ENCODE results near the gene IMMP2L.

IMMP2L gene

GRCh38 chr7:110964775-110965174, 597.5 kb downstream of the IMMP2L start:
- no peaks in the 10 kb centered on the region for H3K4me1 ChIP-seq (ENCODE audit: control insufficient read depth, insufficient read depth, low read length)
- no peak overlapping the region for H3K4me3 ChIP-seq (ENCODE audit: low read length in 2 of 2)
- H3K9ac ChIP-seq (ENCODE audit: low read length in 2 of 2) = no peak overlapping the region
- no peaks in the 10 kb centered on the region for H3K36me3 ChIP-seq (ENCODE audit: control insufficient read depth in 2 of 2, insufficient read depth in 2 of 2, low read length in 2 of 2)
- H3K9me3 ChIP-seq (ENCODE audit: control insufficient read depth in 2 of 2, low read length in 2 of 2) = no peaks in the 10 kb centered on the region
- H3K27ac ChIP-seq (ENCODE audit: low read length) = no peak overlapping the region
- no peaks in the 10 kb centered on the region for H3K27me3 ChIP-seq (ENCODE audit: control insufficient read depth in 1 of 2, insufficient read depth in 2 of 2, low read length in 2 of 2)

DNA sequence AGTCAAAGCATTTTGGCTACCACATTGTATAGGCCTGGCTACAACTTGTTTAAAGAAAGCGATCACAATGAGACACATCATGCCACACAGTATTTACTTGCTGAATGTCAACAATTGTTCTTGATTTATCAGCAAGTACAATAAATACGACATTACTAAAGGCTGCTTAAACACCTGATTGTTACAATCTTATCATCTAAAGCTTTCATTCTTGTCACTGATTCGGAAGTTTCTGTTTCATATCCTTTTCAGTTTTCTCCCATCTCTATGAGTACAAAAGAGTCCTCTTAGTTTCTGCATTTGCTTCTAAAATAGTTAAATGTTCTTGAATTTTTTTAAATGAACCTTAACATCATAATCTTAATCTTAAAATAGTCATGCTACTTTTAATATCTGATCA, 599.5 kb downstream of the IMMP2L start:
- Histone ChIP-seq H3K9ac (ENCODE audit: low read length in 2 of 2) (no peak overlapping the region), H3K4me3 (ENCODE audit: low read length in 2 of 2) (no peak overlapping the region), H3K27ac (ENCODE audit: low read length) (no peak overlapping the region), H3K4me1 (ENCODE audit: control insufficient read depth, insufficient read depth, low read length) (no peaks in the 10 kb centered on the region), H3K9me3 (ENCODE audit: control insufficient read depth in 2 of 2, low read length in 2 of 2) (no peaks in the 10 kb centered on the region), H3K27me3 (ENCODE audit: control insufficient read depth in 1 of 2, insufficient read depth in 2 of 2, low read length in 2 of 2) (no peaks in the 10 kb centered on the region), H3K36me3 (ENCODE audit: control insufficient read depth in 2 of 2, insufficient read depth in 2 of 2, low read length in 2 of 2) (no peaks in the 10 kb centered on the region)

DNA sequence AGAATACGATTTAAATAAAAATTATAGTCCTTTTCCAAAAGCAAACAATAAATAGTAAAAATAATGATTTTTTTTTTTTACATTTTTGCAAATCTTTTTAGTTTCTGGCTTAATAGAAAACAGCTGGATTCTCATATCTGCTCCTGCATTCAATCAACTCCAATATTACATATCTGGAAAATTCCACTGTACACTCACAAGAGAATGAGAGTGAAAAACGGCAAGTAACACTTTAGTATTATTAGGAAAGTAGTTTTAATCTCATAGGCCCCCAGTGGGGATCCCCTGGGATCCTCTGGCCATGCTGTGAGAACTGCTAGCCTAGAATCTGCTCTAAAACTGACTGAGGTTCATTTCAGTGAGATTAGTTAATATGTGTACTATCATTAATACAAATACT, 599.9 kb downstream of the IMMP2L start:
- no peaks in the 10 kb centered on the region for H3K27me3 ChIP-seq (ENCODE audit: control insufficient read depth in 1 of 2, insufficient read depth in 2 of 2, low read length in 2 of 2)
- no peak overlapping the region for H3K9ac ChIP-seq (ENCODE audit: low read length in 2 of 2)
- H3K36me3 ChIP-seq (ENCODE audit: control insufficient read depth in 2 of 2, insufficient read depth in 2 of 2, low read length in 2 of 2) = no peaks in the 10 kb centered on the region
- no peaks in the 10 kb centered on the region for H3K9me3 ChIP-seq (ENCODE audit: control insufficient read depth in 2 of 2, low read length in 2 of 2)
- no peak overlapping the region for H3K27ac ChIP-seq (ENCODE audit: low read length)
- no peak overlapping the region for H3K4me3 ChIP-seq (ENCODE audit: low read length in 2 of 2)
- no peaks in the 10 kb centered on the region for H3K4me1 ChIP-seq (ENCODE audit: control insufficient read depth, insufficient read depth, low read length)

DNA sequence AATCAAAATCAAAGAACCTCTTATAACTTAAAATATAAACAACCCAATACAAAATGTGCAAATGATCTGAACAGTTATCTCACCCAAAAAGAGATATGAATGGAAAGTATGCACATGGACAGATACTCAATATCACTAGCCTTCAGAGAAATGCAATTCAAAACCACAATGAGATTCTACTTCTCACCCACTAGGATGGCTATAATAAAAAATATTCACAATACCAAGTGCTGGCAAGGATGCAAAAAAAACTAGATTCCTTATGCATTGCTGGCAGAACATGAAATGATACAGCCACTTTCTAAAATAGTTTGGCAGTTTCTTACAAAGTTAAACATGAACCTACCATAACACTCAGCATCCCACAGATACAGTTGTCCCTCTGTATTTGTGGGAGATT, 601.5 kb downstream of the IMMP2L start:
- no peaks in the 10 kb centered on the region for H3K36me3 ChIP-seq (ENCODE audit: control insufficient read depth in 2 of 2, insufficient read depth in 2 of 2, low read length in 2 of 2)
- no peak overlapping the region for H3K9ac ChIP-seq (ENCODE audit: low read length in 2 of 2)
- no peak overlapping the region for H3K4me3 ChIP-seq (ENCODE audit: low read length in 2 of 2)
- no peaks in the 10 kb centered on the region for H3K9me3 ChIP-seq (ENCODE audit: control insufficient read depth in 2 of 2, low read length in 2 of 2)
- H3K4me1 ChIP-seq (ENCODE audit: control insufficient read depth, insufficient read depth, low read length) = no peaks in the 10 kb centered on the region
- H3K27ac ChIP-seq (ENCODE audit: low read length) = no peak overlapping the region
- H3K27me3 ChIP-seq (ENCODE audit: control insufficient read depth in 1 of 2, insufficient read depth in 2 of 2, low read length in 2 of 2) = no peaks in the 10 kb centered on the region

- Histone ChIP-seq H3K27me3 (ENCODE audit: control insufficient read depth in 1 of 2, insufficient read depth in 2 of 2, low read length in 2 of 2) (no peaks in the 10 kb centered on the region), H3K9me3 (ENCODE audit: control insufficient read depth in 2 of 2, low read length in 2 of 2) (no peaks in the 10 kb centered on the region), H3K4me1 (ENCODE audit: control insufficient read depth, insufficient read depth, low read length) (no peaks in the 10 kb centered on the region), H3K4me3 (ENCODE audit: low read length in 2 of 2) (no peak overlapping the region), H3K9ac (ENCODE audit: low read length in 2 of 2) (no peak overlapping the region), H3K27ac (ENCODE audit: low read length) (no peak overlapping the region), H3K36me3 (ENCODE audit: control insufficient read depth in 2 of 2, insufficient read depth in 2 of 2, low read length in 2 of 2) (no peaks in the 10 kb centered on the region)
Observed at GRCh38 chr7:110948280-110948679, 614.0 kb downstream of the IMMP2L start.

DNA sequence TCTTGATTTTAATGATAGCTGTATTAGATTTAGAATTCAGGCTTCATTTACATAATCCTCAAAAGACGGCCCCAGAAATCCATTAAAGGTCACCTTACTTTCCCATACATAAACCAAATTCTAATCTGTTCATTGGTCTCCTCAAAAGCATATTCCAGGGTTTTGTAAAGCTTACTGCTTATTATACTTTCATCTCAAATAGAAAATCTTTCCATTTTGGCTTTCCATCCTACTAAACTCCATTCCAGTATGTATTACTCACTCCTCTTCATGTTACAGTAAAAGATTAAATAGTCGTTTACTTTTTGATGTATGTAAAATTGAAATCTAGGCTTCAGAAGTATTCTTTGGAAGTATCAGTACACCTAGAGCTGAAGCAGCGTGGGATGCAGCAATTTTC, 614.9 kb downstream of the IMMP2L start:
- no peaks in the 10 kb centered on the region for H3K9me3 ChIP-seq (ENCODE audit: control insufficient read depth in 2 of 2, low read length in 2 of 2)
- H3K36me3 ChIP-seq (ENCODE audit: control insufficient read depth in 2 of 2, insufficient read depth in 2 of 2, low read length in 2 of 2) = no peaks in the 10 kb centered on the region
- H3K4me3 ChIP-seq (ENCODE audit: low read length in 2 of 2) = no peak overlapping the region
- no peak overlapping the region for H3K27ac ChIP-seq (ENCODE audit: low read length)
- no peak overlapping the region for H3K9ac ChIP-seq (ENCODE audit: low read length in 2 of 2)
- H3K4me1 ChIP-seq (ENCODE audit: control insufficient read depth, insufficient read depth, low read length) = no peaks in the 10 kb centered on the region
- no peaks in the 10 kb centered on the region for H3K27me3 ChIP-seq (ENCODE audit: control insufficient read depth in 1 of 2, insufficient read depth in 2 of 2, low read length in 2 of 2)

DNA sequence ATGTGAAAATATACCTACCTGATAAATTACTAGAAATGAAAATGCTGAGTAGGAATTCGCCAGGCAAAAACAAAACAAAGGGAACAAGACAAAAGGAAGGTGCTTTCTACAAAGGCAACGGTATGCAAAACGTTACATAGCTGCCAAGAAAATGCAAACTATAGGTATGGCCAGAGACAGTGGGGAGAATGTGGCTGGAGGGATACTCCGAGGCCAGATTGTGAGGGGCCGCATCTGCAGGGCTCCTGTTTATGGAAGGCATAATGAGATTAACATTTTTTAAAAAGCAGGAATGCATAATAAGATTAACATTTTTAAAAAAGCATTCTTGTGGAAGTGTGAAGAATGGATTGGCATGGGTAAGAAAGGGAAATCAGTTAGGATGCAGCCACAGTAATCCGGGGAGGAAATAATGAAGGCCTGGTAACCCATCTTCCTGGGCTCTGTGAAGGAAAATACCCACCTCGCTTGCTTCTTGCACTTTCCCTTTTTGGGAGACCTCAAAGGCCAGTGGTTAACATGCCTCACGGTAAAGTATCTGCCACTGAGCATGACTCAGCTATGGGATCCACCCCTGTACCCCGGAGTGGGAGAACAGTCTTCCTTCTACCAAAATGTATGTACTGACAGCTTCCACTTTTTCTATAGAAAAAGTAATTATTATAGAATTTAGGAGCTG, 617.2 kb downstream of the IMMP2L start:
- no peak overlapping the region for H3K27ac ChIP-seq (ENCODE audit: low read length)
- H3K4me1 ChIP-seq (ENCODE audit: control insufficient read depth, insufficient read depth, low read length) = no peaks in the 10 kb centered on the region
- no peak overlapping the region for H3K9ac ChIP-seq (ENCODE audit: low read length in 2 of 2)
- no peaks in the 10 kb centered on the region for H3K9me3 ChIP-seq (ENCODE audit: control insufficient read depth in 2 of 2, low read length in 2 of 2)
- H3K4me3 ChIP-seq (ENCODE audit: low read length in 2 of 2) = no peak overlapping the region
- no peaks in the 10 kb centered on the region for H3K36me3 ChIP-seq (ENCODE audit: control insufficient read depth in 2 of 2, insufficient read depth in 2 of 2, low read length in 2 of 2)
- no peaks in the 10 kb centered on the region for H3K27me3 ChIP-seq (ENCODE audit: control insufficient read depth in 1 of 2, insufficient read depth in 2 of 2, low read length in 2 of 2)

- Histone ChIP-seq H3K27me3 (ENCODE audit: control insufficient read depth in 1 of 2, insufficient read depth in 2 of 2, low read length in 2 of 2) (no peaks in the 10 kb centered on the region), H3K27ac (ENCODE audit: low read length) (no peak overlapping the region), H3K4me1 (ENCODE audit: control insufficient read depth, insufficient read depth, low read length) (no peaks in the 10 kb centered on the region), H3K9ac (ENCODE audit: low read length in 2 of 2) (no peak overlapping the region), H3K4me3 (ENCODE audit: low read length in 2 of 2) (no peak overlapping the region), H3K36me3 (ENCODE audit: control insufficient read depth in 2 of 2, insufficient read depth in 2 of 2, low read length in 2 of 2) (no peaks in the 10 kb centered on the region), H3K9me3 (ENCODE audit: control insufficient read depth in 2 of 2, low read length in 2 of 2) (no peaks in the 10 kb centered on the region)
Observed at GRCh38 chr7:110944448-110944847, 617.8 kb downstream of the IMMP2L start.

DNA sequence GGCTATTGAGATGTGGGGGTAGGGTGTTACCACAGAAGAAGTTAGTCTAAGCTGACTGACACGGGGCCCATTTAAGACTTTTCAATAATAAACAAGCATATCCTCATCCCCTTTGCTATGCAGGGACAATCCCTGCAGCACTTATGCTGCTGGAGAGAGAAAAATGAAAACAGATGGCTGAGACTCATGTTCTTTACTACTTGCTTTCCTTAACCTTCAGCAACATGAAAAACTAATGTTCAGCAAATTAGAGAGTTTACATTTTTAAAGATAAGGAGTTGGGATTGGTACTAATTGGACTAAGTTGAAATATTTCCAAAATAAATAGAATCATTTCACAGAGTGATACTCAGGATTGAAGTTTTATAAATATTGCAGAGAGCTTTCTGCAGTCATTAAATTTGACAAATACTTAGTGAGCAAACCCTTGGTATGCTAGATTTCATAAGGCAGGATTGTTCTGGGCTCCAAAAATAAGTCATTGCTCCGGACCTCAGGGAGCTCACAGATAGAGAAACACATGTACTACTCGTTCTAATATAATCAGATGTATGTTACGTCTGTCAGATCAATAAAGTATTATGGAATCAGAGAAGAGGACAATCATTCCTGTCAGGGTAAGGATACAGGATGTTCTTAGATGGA, 618.5 kb downstream of the IMMP2L start:
- Histone ChIP-seq H3K27me3 (ENCODE audit: control insufficient read depth in 1 of 2, insufficient read depth in 2 of 2, low read length in 2 of 2) (no peaks in the 10 kb centered on the region), H3K36me3 (ENCODE audit: control insufficient read depth in 2 of 2, insufficient read depth in 2 of 2, low read length in 2 of 2) (no peaks in the 10 kb centered on the region), H3K9ac (ENCODE audit: low read length in 2 of 2) (no peak overlapping the region), H3K9me3 (ENCODE audit: control insufficient read depth in 2 of 2, low read length in 2 of 2) (no peaks in the 10 kb centered on the region), H3K4me1 (ENCODE audit: control insufficient read depth, insufficient read depth, low read length) (no peaks in the 10 kb centered on the region), H3K4me3 (ENCODE audit: low read length in 2 of 2) (no peak overlapping the region), H3K27ac (ENCODE audit: low read length) (no peak overlapping the region)

DNA sequence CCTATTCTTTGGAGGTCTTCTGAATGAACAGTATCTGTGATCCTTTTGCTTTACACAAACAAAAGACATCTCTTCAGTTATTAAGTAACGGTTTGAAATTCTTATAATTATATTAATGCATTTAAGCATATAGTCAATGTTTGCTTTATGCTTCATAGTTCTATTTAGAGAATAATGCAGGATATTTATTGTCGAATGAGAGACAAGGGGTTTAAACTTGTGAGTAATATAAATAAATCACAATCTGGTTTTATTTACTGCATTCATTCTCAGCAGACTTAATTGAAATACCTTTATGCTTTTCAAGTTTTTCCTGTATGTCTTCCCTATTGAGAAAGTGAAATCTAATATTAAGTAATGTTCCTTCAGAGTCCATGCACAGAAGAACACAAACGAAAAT, 620.9 kb downstream of the IMMP2L start:
- Histone ChIP-seq H3K27me3 (ENCODE audit: control insufficient read depth in 1 of 2, insufficient read depth in 2 of 2, low read length in 2 of 2) (no peaks in the 10 kb centered on the region), H3K9ac (ENCODE audit: low read length in 2 of 2) (no peak overlapping the region), H3K27ac (ENCODE audit: low read length) (no peak overlapping the region), H3K4me3 (ENCODE audit: low read length in 2 of 2) (no peak overlapping the region), H3K9me3 (ENCODE audit: control insufficient read depth in 2 of 2, low read length in 2 of 2) (no peaks in the 10 kb centered on the region), H3K36me3 (ENCODE audit: control insufficient read depth in 2 of 2, insufficient read depth in 2 of 2, low read length in 2 of 2) (no peaks in the 10 kb centered on the region), H3K4me1 (ENCODE audit: control insufficient read depth, insufficient read depth, low read length) (no peaks in the 10 kb centered on the region)

DNA sequence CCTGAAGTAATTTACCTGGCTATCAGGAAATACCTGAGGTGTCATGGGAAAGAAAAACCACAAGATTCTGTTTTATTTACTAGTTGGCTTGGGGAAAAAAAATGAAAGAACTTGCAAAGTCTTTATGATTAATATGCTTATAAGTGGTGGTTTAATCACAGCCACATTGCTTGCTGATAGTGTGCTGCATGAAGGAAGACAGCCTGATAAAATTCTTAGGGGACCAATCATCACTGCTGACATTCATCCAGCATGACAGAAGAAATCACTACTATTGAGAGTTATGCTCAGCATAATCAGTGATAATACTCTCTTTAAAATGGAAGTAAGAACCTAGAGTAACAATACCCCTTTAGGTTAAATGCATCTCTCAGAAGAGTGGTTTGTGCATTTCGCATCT, 621.5 kb downstream of the IMMP2L start:
- Histone ChIP-seq H3K4me3 (ENCODE audit: low read length in 2 of 2) (no peak overlapping the region), H3K9ac (ENCODE audit: low read length in 2 of 2) (no peak overlapping the region), H3K36me3 (ENCODE audit: control insufficient read depth in 2 of 2, insufficient read depth in 2 of 2, low read length in 2 of 2) (no peaks in the 10 kb centered on the region), H3K27ac (ENCODE audit: low read length) (no peak overlapping the region), H3K27me3 (ENCODE audit: control insufficient read depth in 1 of 2, insufficient read depth in 2 of 2, low read length in 2 of 2) (no peaks in the 10 kb centered on the region), H3K9me3 (ENCODE audit: control insufficient read depth in 2 of 2, low read length in 2 of 2) (no peaks in the 10 kb centered on the region), H3K4me1 (ENCODE audit: control insufficient read depth, insufficient read depth, low read length) (no peaks in the 10 kb centered on the region)
